Sciatic nerve (tissue), 2 donors: ENCODE measurements around the gene GABPB1. TPM values are rescaled to one million over a fixed set of nuclear protein-coding genes. Genes with fewer than 3 reads are reported as not detected.

ENCODE experiments used
- ATAC-seq: fragments of 200-7000 bp; cut with Tn5 transposase; one replicate; pipeline ENCODE4 v1.9.1; 2020; ENCODE audit warnings: mild to moderate bottlenecking, moderate library complexity
- DNase-seq: peaks from one replicate; pipeline ENCODE4 v3.0.0-alpha.2; 2020; ENCODE audit warnings: low spot score
- intact Hi-C: fragments of 100-400 bp; cut with DNase I; formaldehyde crosslinking; loops from one replicate; pipeline ENCODE4 v1.14.2; 2022
- total RNA-seq: library from RNA; stranded (reverse); fragmentation: NEBNext Ultra II Directional; extraction: Animal tissue kit (Norgen Biotek cat#: 25700); gene quantifications from one replicate; pipeline ENCODE4 v1.2.1, GENCODE V29; 2021
- donor health status: DM: no; HTN: no; CAD: no.
- donor health status: DM: no; HTN: no; CAD: no.

Gene GABPB1
- total RNA-seq, 1 donor from 2014 or later: 17.1 TPM

DNA sequence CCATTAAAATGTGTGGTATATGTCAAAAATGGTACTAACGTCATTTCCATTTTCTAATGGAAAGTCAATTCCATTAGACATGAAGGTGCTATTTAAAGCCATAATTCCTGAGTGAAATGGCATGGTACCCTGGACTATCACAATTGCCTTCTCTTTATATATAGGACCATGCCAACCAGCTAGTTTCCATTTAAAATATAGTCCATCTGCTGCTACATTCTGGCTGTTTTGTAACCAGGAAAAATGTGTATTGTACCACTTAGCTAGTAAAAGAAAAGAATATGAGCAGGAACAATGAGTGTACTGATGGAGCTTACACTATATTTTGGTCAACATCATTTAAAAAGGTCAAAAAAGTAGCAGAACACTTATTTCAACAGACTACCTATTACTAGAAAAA, 59.0 kb downstream of the GABPB1 start:
- intact Hi-C loops: no loop called here
- DNase-seq: no peak
- no peak for ATAC-seq

DNA sequence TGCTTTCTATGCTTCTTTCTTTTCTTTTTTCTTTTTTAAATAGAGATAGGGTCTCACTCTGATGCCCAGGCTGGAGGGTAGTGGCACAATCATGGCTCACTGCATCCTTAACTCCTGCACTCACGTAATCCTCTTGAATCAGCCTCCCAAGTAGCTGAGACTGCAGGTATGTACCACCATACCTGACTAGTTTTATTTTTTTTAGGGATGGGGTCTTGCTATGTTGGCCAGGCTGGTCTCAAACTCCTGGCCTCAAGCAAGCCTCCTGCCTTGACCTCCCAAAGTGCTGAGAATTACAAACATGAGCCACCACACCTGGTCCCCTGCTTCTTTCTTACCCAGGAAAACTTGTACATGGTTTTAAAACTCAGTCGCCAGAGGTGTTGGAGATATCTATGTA, 65.2 kb downstream of the GABPB1 start:
- intact Hi-C loops: no loop called here
- DNase-seq: no peak
- no peak for ATAC-seq

GRCh38 chr15:50287324-50288116, 67.5 kb downstream of the GABPB1 start:
- DNase-seq (no peak), ATAC-seq (no peak)
- intact Hi-C loops: no loop called here

DNA sequence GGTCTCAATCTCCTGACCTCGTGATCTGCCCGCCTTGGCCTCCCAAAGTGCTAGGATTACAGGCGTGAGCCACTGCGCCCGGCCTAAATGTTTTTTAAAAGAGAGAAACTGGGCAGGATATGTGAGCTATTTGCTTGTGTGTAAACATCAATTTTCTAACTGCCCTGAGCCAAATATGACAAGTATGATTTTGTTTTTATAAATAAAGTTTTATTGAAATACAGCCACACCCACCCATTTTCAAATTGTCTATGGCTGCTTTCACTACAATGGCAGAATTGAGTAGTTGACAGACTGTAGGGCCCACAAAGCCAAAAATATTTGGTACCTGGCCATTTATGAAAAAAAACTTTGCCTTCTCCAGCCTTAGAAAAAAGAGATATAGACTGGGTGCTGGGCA, 73.6 kb downstream of the GABPB1 start:
- no peak for ATAC-seq
- DNase-seq: no peak
- intact Hi-C loops: no loop called here

DNA sequence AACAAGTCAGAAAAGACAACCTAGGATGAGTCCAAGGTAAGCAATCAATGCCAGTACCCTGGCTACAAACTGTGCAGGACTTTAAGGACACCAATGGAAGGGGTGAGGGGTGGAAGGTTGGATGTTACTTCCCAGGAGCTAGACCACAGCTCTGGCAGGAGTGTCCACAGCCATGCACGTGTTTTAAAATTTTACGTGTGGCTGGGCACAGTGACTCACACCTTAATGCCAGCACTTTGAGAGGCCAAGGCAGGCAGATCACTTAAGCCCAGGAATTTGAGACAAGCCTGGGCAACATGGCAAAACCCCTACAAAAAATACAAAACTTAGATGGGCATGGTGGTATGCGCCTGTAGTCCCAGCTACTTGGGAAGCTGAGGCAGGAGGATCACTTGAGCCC, 74.7 kb downstream of the GABPB1 start:
- DNase-seq (no peak), ATAC-seq (no peak)
- intact Hi-C loops: no loop called here

GRCh38 chr15:50278496-50278895, 76.5 kb downstream of the GABPB1 start:
- DNase-seq: no peak
- intact Hi-C loops: no loop called here
- no peak for ATAC-seq

DNA sequence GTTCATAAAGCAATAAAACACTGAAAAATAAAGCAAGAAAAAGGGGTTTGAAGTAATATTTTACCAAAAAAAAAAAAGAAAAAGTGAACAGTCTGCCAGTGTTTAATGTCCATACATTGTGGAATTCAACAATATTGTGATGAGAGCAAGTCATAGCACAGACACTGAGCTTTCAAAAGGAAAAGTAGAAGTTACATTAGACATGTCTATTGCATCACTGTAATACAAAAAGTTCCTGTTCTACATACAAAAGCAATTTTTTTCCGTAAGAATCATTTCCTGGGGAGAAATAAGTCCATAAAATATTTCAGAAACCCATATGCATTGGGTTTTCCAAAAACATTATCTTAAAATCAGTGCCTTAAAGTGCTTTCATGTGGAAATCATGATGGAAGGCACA, 77.6 kb downstream of the GABPB1 start:
- no peak for ATAC-seq
- no peak for DNase-seq
- intact Hi-C loops: no loop called here

GRCh38 chr15:50275908-50276307, 79.1 kb downstream of the GABPB1 start:
- no peak for DNase-seq
- intact Hi-C loops: no loop called here
- no peak for ATAC-seq

- intact Hi-C loops: no loop called here
- ATAC-seq (no peak), DNase-seq (no peak)
Observed at GRCh38 chr15:50275091-50275490, 79.9 kb downstream of the GABPB1 start.

DNA sequence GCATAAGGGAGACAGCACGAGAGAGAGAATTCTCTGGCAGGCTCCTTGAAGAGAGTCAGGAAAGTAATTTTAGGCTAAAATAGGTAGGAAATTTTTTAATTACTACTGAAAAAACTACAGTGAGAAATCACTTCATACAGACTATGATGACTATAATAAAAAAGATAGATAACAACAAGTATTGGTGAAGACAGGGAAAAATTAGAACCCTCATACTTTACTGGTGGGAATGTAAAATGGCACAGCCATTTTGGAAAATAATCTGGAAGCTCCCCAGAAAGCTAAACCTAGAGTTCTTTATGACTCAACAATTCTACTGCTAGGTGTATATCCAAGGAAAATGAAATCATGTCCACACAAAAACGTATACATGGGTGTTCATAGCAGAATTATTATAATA, 87.4 kb downstream of the GABPB1 start:
- DNase-seq (no peak), ATAC-seq (no peak)
- intact Hi-C loops: no loop called here

DNA sequence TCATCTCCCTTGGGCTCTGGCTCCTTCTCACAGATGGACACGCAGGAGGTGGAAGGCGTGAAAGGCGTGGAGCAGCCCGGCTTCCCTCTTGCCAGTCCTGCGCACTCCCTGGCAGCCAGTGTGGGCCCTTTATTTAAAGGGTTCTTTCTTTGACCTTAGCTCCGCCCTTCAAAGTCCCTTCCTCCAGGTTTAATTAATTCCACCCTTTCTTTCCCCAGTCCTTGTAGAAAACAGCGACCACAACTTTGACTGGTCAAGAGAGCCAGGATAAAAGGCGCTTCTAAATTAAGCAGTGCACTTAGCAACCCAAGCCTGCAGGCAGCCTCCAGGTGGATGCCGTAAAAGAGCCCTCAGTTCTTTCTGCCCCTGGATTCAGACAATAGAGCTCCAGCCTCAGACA, 89.4 kb downstream of the GABPB1 start, which contains the start of gene HDC:
TSS of gene HDC (minus strand) at position 107 of the 400 bp plus-strand sequence. CDS start at position 4, 103 bp downstream.
- no peak for ATAC-seq
- no peak for DNase-seq
- intact Hi-C loops: no loop called here

DNA sequence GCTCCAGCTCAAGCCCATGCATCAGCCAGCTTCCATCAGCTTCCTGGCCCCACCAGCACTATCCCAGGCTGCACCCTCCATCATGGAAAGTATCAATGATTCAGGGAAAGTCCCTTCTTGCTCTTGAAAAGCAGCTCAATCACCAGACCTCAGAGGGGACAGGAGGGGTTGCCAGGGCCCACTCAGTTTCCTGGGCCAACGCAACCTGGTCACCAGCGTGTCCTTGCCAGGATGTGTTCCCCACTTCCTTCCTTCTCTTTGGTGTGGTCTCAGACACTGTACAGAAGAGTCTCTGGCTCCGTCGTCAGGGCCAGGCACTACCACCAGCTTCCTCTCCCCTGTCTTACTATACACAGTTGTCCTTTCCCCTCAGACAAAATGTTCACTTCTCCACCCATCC, 92.5 kb downstream of the GABPB1 start:
- DNase-seq: no peak
- intact Hi-C loops: no loop called here
- no peak for ATAC-seq

GRCh38 chr15:50261981-50262380, 93.0 kb downstream of the GABPB1 start:
- intact Hi-C loops: no loop called here

DNA sequence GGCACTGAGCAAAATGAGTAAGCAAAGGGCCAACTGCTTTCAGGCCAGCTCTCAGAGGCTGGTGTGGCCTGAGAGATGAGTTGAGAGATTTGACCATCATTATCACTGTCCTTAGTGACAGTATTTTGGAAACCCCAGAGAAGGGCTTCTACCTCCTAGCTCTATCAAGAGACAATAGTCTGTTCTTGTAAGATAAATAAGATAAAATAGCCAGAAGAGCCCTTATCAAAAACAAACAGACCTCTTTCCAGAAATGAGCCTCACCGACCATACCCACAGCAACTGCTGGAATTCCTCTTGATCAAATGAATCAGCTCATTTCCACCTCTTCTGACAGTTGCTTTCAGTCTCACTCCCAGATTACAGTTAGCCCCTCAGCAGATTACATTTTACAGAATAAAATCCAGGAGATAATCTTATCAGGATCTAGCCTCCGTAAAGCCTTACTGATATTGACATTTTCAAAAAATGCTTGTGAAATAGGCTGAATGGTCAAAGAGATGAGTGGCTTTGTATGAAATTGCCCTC, 94.0 kb downstream of the GABPB1 start:
- DNase-seq (no peak), ATAC-seq (no peak)
- intact Hi-C loops: no loop called here

More at GRCh38 chr15:50261981-50262380, 93.0 kb downstream of the GABPB1 start:
- no peak for DNase-seq
- ATAC-seq: no peak

GRCh38 chr15:50259276-50259675, 95.7 kb downstream of the GABPB1 start:
- DNase-seq (no peak), ATAC-seq (no peak)
- intact Hi-C loops: no loop called here

GRCh38 chr15:50257924-50258323, 97.1 kb downstream of the GABPB1 start:
- intact Hi-C loops: no loop called here
- no peak for DNase-seq
- ATAC-seq: no peak

DNA sequence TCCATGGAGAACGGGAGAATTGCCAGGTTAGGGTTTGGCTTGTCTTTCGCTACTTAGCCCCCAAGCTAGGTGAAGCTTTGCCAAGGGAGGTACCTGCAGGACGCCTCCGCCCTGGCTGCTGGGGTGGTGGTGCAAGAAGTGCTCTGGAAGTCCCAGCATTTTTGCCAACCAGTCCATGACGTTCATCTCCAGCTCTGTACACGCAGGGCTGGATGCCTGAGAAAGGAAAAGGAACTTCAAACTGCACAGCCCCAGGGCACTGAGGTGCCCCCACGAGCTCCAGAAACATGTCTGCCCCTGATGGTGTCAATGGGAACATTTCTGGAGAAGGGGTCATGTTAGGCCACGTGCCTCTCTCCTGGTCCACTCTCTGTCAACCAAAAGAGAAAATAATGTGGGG, 97.7 kb downstream of the GABPB1 start:
- intact Hi-C loops: no loop called here
- ATAC-seq (no peak), DNase-seq (no peak)

DNA sequence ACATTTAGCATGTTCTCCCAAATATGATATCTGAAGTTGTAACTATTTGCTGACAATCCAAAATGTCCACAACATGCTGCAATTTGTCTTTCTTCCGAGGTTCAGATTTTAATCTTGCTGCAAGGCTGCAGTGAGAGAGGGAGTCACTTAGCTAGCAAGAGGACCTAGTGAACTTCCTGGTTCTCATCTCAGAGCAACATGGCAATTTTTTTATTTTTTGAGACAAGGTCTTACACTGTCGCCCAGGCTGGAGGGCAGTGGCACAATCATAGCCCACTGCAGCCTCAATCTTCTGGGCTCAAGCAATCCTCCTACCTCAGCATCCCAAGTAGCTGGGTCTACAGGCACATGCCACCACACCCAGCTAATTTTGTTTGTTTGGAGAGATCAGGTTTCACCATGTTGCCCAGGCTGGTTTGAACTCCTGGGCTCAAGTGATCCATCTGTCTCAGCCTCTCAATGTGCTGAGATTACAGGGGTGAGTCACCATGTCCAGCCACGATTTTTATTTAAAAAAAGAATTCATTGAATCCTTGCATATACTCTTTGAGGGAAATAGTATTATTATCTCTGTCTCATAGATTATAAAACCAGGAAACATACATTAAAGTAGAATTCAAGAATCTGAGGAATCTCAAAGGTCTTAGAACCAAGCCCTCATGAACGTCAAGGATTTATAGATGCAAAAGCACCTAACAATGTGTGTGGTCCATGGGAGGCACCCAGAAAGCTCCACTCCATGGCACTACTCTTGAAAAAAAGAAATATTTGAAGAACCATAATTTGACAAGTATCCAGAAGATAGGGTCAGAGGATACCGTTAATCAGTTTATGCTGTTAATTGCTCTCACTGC, 98.6 kb downstream of the GABPB1 start:
- intact Hi-C loops: no loop called here
- ATAC-seq (no peak), DNase-seq (no peak)

- intact Hi-C loops: no loop called here
- ATAC-seq (no peak), DNase-seq (no peak)
Observed at GRCh38 chr15:50252556-50252955, 102.4 kb downstream of the GABPB1 start.

DNA sequence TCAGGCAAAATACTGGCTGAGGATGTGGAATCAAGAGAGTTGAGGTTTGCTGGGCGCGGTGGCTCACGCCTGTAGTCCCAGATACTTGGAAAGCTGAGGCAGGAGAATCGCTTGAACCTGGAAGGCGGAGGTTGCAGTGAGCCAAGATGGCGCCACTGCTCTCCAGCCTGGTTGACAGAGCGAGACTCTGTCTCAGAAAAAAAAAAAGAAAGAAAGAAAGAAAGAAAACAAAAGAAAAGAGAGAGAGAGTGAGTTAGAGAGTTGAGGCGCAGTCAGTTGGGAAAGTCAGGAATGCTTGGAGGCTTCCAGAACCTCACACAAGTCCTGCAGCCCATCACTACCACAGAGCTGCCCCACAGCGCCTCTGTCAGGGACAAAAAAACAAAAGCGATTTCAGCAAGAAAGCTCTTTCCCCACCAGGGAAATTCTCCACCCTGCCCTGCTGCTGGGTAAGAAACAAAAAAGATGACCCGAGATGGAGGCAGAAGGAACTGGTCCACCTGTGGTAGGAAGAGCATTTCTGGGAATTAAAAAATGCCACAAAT, 103.3 kb downstream of the GABPB1 start:
- intact Hi-C loops: no loop called here
- ATAC-seq (peak; percentile 67), DNase-seq (no peak)
